PC-3 (cell line): Measurements from ENCODE around the gene PADI2.

ENCODE experiments used
- CTCF ChIP-seq: fragments of 300-600 bp; sonication (generic); conservative IDR thresholded peaks from 2 replicates; pipeline ENCODE4 v1.5.1; 2017; ENCODE audit warnings: antibody characterized with exemption, low read depth, mild to moderate bottlenecking, low read length
- EZH2 ChIP-seq: fragments of 300-600 bp; sonication (generic); IDR thresholded peaks from one replicate; pipeline ENCODE4 v1.6.1; 2017; ENCODE audit warnings: antibody characterized with exemption, mild to moderate bottlenecking, low read length; ENCODE audit not compliant: unreplicated experiment

- TF ChIP-seq EZH2 (no peak), CTCF (no peak)
Measured at GRCh38 chr1:17163789-17164666, 44.8 kb upstream of the PADI2 start.
